Progenitor cell of endocrine pancreas (in vitro differentiated cells): ENCODE measurements around the gene CARS2. TPM values are rescaled to one million over a fixed set of nuclear protein-coding genes. Genes with fewer than 3 reads are reported as not detected.

Experiments
- DNase-seq: peaks from one replicate; pipeline ENCODE4 v3.0.0; 2021; ENCODE audit warnings: low spot score; ENCODE audit not compliant: unreplicated experiment
- H3K27ac Mint-ChIP-seq: 2 replicates; pipeline ENCODE4 v1.8.0; 2021; ENCODE audit warnings: mild to moderate bottlenecking, moderate library complexity, mixed read lengths
- H3K27me3 Mint-ChIP-seq: 2 replicates; pipeline ENCODE4 v1.8.0; 2021; ENCODE audit warnings: mixed read lengths
- H3K36me3 Mint-ChIP-seq: 2 replicates; pipeline ENCODE4 v1.8.0; 2022; ENCODE audit warnings: mixed read lengths; ENCODE audit not compliant: insufficient read depth
- H3K4me1 Mint-ChIP-seq: 2 replicates; pipeline ENCODE4 v1.8.0; 2021; ENCODE audit warnings: low read depth, mixed read lengths
- H3K4me3 Mint-ChIP-seq: 2 replicates; pipeline ENCODE4 v1.8.0; 2021; ENCODE audit warnings: low read depth, mild to moderate bottlenecking, moderate library complexity, mixed read lengths
- H3K9me3 Mint-ChIP-seq: 2 replicates; pipeline ENCODE4 v1.8.0; 2021; ENCODE audit warnings: low read depth, mixed read lengths
- CTCF ChIP-seq: fragments of 200-600 bp; sonication (generic); IDR thresholded peaks from one replicate; pipeline ENCODE4 v1.5.0; 2021; ENCODE audit warnings: antibody characterized with exemption, mild to moderate bottlenecking; ENCODE audit not compliant: unreplicated experiment
- total RNA-seq: library from RNA; stranded (reverse); gene quantifications from 2 replicates; pipeline ENCODE4 v1.2.1, GENCODE V29; 2021

CARS2 gene
- total RNA-seq, 1 donor from 2014 or later, result 90.4 TPM

DNA sequence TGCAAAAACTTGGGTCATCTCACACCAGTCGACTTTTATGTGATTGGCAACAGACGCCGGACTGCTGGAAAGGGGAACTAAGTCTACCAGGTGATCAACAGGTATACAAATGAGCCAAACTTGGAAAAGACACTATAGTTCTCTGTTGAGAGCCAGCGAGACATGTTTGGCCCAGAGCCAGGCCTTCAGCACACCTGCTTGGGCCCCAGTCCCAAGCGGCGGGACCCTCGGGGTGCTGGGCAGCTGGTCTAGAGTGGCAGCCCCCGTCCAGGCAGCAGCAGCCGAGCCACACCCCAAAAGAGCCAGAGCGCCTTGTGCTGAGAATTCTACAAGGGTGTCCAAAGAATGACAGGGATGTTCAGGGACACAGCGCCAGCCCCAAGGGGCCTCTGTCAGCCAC, 62.6 kb downstream of the CARS2 start:
- Mint-ChIP-seq H3K27me3 (no peaks in the 10 kb centered on the region), H3K27ac (no peak overlapping the region), H3K4me3 (no peak overlapping the region), H3K4me1 (peaks cover 8% of the 10 kb centered on the region), H3K36me3 (peaks cover 23% of the 10 kb centered on the region), H3K9me3 (no peaks in the 10 kb centered on the region)
- TF ChIP-seq CTCF, result no peak
- DNase-seq, result no peak

- no peak for DNase-seq
- Mint-ChIP-seq H3K36me3 (peaks cover 23% of the 10 kb centered on the region), H3K9me3 (no peaks in the 10 kb centered on the region), H3K27ac (no peak overlapping the region), H3K4me1 (peaks cover 8% of the 10 kb centered on the region), H3K4me3 (no peak overlapping the region), H3K27me3 (no peaks in the 10 kb centered on the region)
- no peak for TF ChIP-seq CTCF
These were observed 63.5 kb downstream of the CARS2 start for GRCh38 chr13:110642291-110642981.

GRCh38 chr13:110641055-110642015, 64.6 kb downstream of the CARS2 start:
- H3K36me3 Mint-ChIP-seq, result peaks cover 25% of the 10 kb centered on the region
- H3K27ac Mint-ChIP-seq, result no peak overlapping the region
- no peak for DNase-seq
- H3K4me3 Mint-ChIP-seq, result no peak overlapping the region
- no peaks in the 10 kb centered on the region for H3K27me3 Mint-ChIP-seq
- no peaks in the 10 kb centered on the region for H3K9me3 Mint-ChIP-seq
- H3K4me1 Mint-ChIP-seq, result peaks cover 8% of the 10 kb centered on the region
- no peak for TF ChIP-seq CTCF

GRCh38 chr13:110640591-110641029, 65.3 kb downstream of the CARS2 start:
- no peaks in the 10 kb centered on the region for H3K27me3 Mint-ChIP-seq
- H3K27ac Mint-ChIP-seq, result peak overlapping the region; percentile 85
- no peaks in the 10 kb centered on the region for H3K9me3 Mint-ChIP-seq
- H3K4me3 Mint-ChIP-seq, result no peak overlapping the region
- DNase-seq, result no peak
- no peak for TF ChIP-seq CTCF
- peaks cover 8% of the 10 kb centered on the region for H3K4me1 Mint-ChIP-seq
- peaks cover 25% of the 10 kb centered on the region for H3K36me3 Mint-ChIP-seq

GRCh38 chr13:110639935-110640334, 66.0 kb downstream of the CARS2 start:
- H3K9me3 Mint-ChIP-seq, result no peaks in the 10 kb centered on the region
- H3K36me3 Mint-ChIP-seq, result peaks cover 25% of the 10 kb centered on the region
- peak overlapping the region; percentile 85 for H3K27ac Mint-ChIP-seq
- peaks cover 8% of the 10 kb centered on the region for H3K4me1 Mint-ChIP-seq
- DNase-seq, result no peak
- no peak overlapping the region for H3K4me3 Mint-ChIP-seq
- no peak for TF ChIP-seq CTCF
- H3K27me3 Mint-ChIP-seq, result no peaks in the 10 kb centered on the region
